LNCaP clone FGC (cell line): ENCODE data around the gene PTGDS.

Experiments used
- DNase-seq: peaks from one replicate; pipeline ENCODE4 v3.0.0-alpha.2; 2011; ENCODE audit warnings: low read depth
- H3K4me3 ChIP-seq: 2 replicates; pipeline ENCODE4 v1.5.1; 2011; ENCODE audit warnings: mild to moderate bottlenecking, low read depth, low read length, control low read depth
- TF ChIP-seq, protein P1 (sequence below): IDR thresholded peaks from 2 replicates; pipeline ENCODE4 v1.5.1; 2012; ENCODE audit warnings: mild to moderate bottlenecking; ENCODE audit not compliant: control insufficient read depth, insufficient read depth; ENCODE audit errors: extremely low read depth

PTGDS gene

DNA sequence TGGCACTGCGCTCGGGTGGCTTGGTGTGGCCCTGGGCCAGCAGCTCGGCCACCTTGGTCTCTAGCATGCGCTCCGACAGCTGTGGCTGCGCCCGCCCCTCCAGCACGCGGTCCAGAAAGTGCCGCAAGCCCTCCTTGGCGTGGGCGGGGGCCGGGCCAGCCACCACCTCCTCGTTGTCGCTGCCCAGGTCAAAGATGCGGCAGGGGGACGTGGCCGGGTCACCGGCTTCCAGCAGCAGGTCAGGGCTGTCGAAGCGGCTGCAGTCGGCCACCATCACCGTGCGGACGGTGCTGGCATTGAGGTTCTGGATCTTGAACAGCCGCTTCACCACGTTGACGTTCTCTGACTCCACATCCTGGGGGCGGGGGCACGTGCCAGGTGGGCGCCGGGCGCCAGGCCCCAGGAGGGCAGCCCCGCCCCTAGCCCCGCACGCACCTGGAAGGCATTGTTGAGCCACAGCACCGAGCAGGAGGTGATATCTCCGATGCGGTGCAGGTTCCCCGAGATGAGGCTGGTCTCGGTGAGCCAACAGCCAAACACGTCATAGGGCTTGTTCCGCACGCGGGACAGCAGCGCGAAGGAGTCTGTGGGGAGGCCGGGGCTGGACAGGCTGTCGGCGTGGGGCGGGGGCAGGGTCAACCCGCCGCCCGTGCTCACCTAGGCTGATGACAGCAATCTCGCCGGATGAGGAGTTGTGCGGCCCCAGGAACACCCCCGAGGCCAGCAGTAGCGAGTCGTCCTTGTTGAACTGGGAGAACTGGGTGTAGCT lies 35.0 kb upstream of the PTGDS start:
- H3K4me3 ChIP-seq: no peak overlapping the region; the same call in 1 of the 2 replicates
- TF ChIP-seq, protein P1, sequence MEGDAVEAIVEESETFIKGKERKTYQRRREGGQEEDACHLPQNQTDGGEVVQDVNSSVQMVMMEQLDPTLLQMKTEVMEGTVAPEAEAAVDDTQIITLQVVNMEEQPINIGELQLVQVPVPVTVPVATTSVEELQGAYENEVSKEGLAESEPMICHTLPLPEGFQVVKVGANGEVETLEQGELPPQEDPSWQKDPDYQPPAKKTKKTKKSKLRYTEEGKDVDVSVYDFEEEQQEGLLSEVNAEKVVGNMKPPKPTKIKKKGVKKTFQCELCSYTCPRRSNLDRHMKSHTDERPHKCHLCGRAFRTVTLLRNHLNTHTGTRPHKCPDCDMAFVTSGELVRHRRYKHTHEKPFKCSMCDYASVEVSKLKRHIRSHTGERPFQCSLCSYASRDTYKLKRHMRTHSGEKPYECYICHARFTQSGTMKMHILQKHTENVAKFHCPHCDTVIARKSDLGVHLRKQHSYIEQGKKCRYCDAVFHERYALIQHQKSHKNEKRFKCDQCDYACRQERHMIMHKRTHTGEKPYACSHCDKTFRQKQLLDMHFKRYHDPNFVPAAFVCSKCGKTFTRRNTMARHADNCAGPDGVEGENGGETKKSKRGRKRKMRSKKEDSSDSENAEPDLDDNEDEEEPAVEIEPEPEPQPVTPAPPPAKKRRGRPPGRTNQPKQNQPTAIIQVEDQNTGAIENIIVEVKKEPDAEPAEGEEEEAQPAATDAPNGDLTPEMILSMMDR: no peak
- no peak for DNase-seq

DNA sequence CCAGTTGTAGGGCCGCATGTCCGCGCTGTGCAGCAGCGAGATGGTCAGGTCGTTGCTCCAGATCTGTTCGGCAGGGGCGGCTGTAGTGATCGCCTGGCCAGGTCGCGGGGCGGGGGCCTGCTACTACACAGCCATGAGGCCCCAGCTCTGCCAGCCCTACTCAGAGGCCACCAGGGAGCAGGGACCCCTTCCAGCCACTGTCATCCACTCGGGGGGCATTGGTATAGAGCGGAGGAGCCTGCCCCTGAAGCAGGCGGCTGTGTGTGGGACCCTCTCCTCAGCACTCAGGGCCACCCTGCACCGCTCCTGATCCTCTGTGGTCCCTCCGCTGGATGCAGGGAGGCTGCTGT lies 34.4 kb upstream of the PTGDS start:
- DNase-seq: no peak
- TF ChIP-seq, protein P1: no peak
- peak overlapping the region; percentile 81 for H3K4me3 ChIP-seq

- TF ChIP-seq, protein P1: 0 out of 2 replicates have a peak, but pooled peaks have one; percentile 12
- no peak for DNase-seq
- H3K4me3 ChIP-seq: peak overlapping the region; percentile 81
These were observed 33.8 kb upstream of the PTGDS start for GRCh38 chr9:136943291-136944211.

GRCh38 chr9:136944212-136944518 lies 33.1 kb upstream of the PTGDS start:
- no peak for DNase-seq
- peak overlapping the region; percentile 81 for H3K4me3 ChIP-seq
- TF ChIP-seq, protein P1: peak; percentile 40

DNA sequence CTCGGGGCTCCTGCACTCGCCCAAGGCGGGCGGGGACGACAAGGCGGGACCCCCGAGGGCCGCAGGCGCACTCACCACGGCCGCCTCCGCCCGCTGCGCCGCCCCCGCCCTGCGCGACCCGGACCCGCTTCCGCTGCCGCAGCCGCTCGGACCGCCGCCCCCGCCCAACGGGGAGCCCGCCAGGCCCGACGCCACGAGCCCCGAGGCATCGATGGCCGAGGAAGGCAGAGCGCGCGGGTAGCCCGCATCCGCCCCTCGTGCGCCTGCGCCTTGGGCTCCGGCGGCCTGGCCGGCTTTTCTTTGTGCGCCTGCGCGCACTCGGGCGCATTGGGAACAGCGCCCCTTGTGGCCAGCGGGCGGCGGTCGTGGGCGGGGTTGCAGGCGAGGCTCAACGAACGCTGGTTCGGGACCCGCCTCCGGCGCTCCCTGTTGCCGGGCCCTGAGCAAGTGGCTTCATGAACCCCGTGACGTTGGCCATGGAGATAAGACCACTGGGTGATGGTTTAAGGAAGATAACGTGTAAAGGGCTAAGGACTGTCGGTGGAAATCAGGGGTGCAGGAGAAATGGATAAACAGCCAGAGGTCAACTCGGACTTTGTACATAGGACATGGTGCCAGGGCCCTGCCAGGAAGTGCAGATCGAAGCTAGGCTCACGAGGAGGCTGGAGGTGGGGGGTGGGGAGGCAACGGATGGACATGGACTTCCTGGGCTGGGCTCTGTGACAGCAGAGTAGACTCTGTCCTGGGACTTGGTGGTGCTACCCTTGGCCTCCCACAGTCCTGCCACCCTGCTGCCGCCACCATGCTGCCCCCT lies 32.6 kb upstream of the PTGDS start, which contains the start of the genes C8G and FBXW5:
Gene C8G (plus strand): TSS at position 725 of the 814 bp plus-strand sequence. CDS start 78 bp downstream, at position 803.
Gene FBXW5 (minus strand): TSS at position 220 of the 814 bp plus-strand sequence. CDS start 655 bp downstream, outside the sequence.
- DNase-seq: peak; percentile 54
- TF ChIP-seq, protein P1: peak; percentile 93
- peak within 1 kb of the TSS; percentile 81 for H3K4me3 ChIP-seq
